HepG2 (cell line): ENCODE results near the gene ENGASE. TPM values are rescaled to one million over a fixed set of nuclear protein-coding genes. Genes with fewer than 3 reads are reported as not detected.

Experiments used
- ARHGAP35 ChIP-seq: sonication (generic); formaldehyde crosslinking; IDR thresholded peaks from 2 replicates; pipeline ENCODE4 v1.9.0; 2022; ENCODE audit warnings: mild to moderate bottlenecking, inconsistent platforms, moderate library complexity, missing genetic modification reagents, borderline replicate concordance
- CBX1 ChIP-seq: IDR thresholded peaks from one replicate; pipeline ENCODE4 v1.6.1; 2016; ENCODE audit warnings: antibody characterized with exemption, low read depth
- GATAD2A ChIP-seq: IDR thresholded peaks from 2 replicates; pipeline ENCODE4 v1.6.1; 2016
- MLX ChIP-seq: IDR thresholded peaks from 2 replicates; pipeline ENCODE4 v1.6.1; 2016
- MNT ChIP-seq: fragments of 450-650 bp; IDR thresholded peaks from 2 replicates; pipeline ENCODE4 v1.6.1; 2016
- MXI1 ChIP-seq: IDR thresholded peaks from 3 replicates; pipeline ENCODE4 v1.6.1; 2012; ENCODE audit warnings: low read depth, low read length, inconsistent platforms, borderline replicate concordance
- POLR2A ChIP-seq, 2 experiments: IDR thresholded peaks; 2 replicates each; pipeline ENCODE4 v1.6.1; 2011; ENCODE audit warnings: low read depth in 2 of 2, low read length in 2 of 2, mild to moderate bottlenecking in 1 of 2, moderate library complexity in 1 of 2; ENCODE audit not compliant: insufficient read depth in 1 of 2
- SAFB2 ChIP-seq: sonication (generic); formaldehyde crosslinking; IDR thresholded peaks from 2 replicates; pipeline ENCODE4 v1.5.1; 2020; ENCODE audit warnings: missing genetic modification reagents, low read depth, mild to moderate bottlenecking, borderline replicate concordance
- SCMH1 ChIP-seq: sonication (generic); formaldehyde crosslinking; IDR thresholded peaks from 2 replicates; pipeline ENCODE4 v1.9.0; 2021; ENCODE audit warnings: missing genetic modification reagents, mild to moderate bottlenecking, borderline replicate concordance
- SNAI1 ChIP-seq: sonication (generic); formaldehyde crosslinking; IDR thresholded peaks from 2 replicates; pipeline ENCODE4 v1.5.0; 2020; ENCODE audit warnings: mild to moderate bottlenecking, missing genetic modification reagents, borderline replicate concordance
- SP4 ChIP-seq: sonication (generic); formaldehyde crosslinking; IDR thresholded peaks from 2 replicates; pipeline ENCODE4 v1.8.1; 2023; ENCODE audit warnings: mild to moderate bottlenecking, missing genetic modification reagents
- SPEN ChIP-seq: sonication (generic); formaldehyde crosslinking; IDR thresholded peaks from 2 replicates; pipeline ENCODE4 v1.5.1; 2020; ENCODE audit warnings: low read depth, mild to moderate bottlenecking, missing genetic modification reagents
- ZBTB3 ChIP-seq: sonication (generic); formaldehyde crosslinking; IDR thresholded peaks from 2 replicates; pipeline ENCODE4 v1.4.0; 2020; ENCODE audit warnings: low read depth, mild to moderate bottlenecking, moderate library complexity, missing genetic modification reagents, borderline replicate concordance
- ZMYM3 ChIP-seq: sonication (generic); formaldehyde crosslinking; IDR thresholded peaks from 2 replicates; pipeline ENCODE4 v1.5.1; 2020; ENCODE audit warnings: mild to moderate bottlenecking, missing genetic modification reagents
- ZNF160 ChIP-seq: sonication (generic); formaldehyde crosslinking; IDR thresholded peaks from 2 replicates; pipeline ENCODE4 v1.8.0; 2022; ENCODE audit warnings: mild to moderate bottlenecking, inconsistent platforms, missing genetic modification reagents
- ZNF20 ChIP-seq: sonication (generic); formaldehyde crosslinking; IDR thresholded peaks from 2 replicates; pipeline ENCODE4 v1.4.0; 2020; ENCODE audit warnings: mild to moderate bottlenecking, moderate library complexity, missing genetic modification reagents
- ZNF343 ChIP-seq: sonication (generic); formaldehyde crosslinking; IDR thresholded peaks from 2 replicates; pipeline ENCODE4 v1.4.0; 2020; ENCODE audit warnings: mild to moderate bottlenecking, missing genetic modification reagents
- ZNF644 ChIP-seq: IDR thresholded peaks from 2 replicates; pipeline ENCODE4 v1.6.1; 2016; ENCODE audit warnings: low read depth
- ZNF678 ChIP-seq: sonication (generic); formaldehyde crosslinking; IDR thresholded peaks from 2 replicates; pipeline ENCODE4 v1.4.0; 2020; ENCODE audit warnings: mild to moderate bottlenecking, missing genetic modification reagents
- ZNF83 ChIP-seq: sonication (generic); formaldehyde crosslinking; IDR thresholded peaks from 2 replicates; pipeline ENCODE4 v1.4.0; 2020; ENCODE audit warnings: missing genetic modification reagents, mild to moderate bottlenecking, borderline replicate concordance
- polyA plus RNA-seq, 8 experiments: library from polyadenylated mRNA; depleted of rRNA in 3 of 8; stranded (reverse) in 7 of 8; unstranded in 1 of 8; fragments of >200 nt; fragmentation: Illumina TruSeq in 4 of 8; extraction: Trizol in 4 of 8; gene quantifications; 2 replicates each; pipeline versions ENCODE4 v1.2.1 to v1.2.3, GENCODE V29; 2011 to 2016; ENCODE audit warnings: low read depth in 4 of 8, missing spikeins in 1 of 8, mixed read lengths in 1 of 8; ENCODE audit not compliant: insufficient read depth in 1 of 8
- total RNA-seq, 5 experiments: library from RNA; depleted of rRNA; stranded (reverse); fragments of >200 nt; fragmentation: Illumina TruSeq; extraction: Trizol; gene quantifications; 2 replicates each; pipeline ENCODE4 v1.2.3, GENCODE V29; 2016; ENCODE audit warnings: low read depth in 1 of 5
- TF ChIP-seq, protein P1 (sequence below): sonication (generic); formaldehyde crosslinking; IDR thresholded peaks from 2 replicates; pipeline ENCODE4 v1.8.1; 2023; ENCODE audit warnings: mild to moderate bottlenecking, inconsistent platforms, moderate library complexity, missing genetic modification reagents, borderline replicate concordance
- TF ChIP-seq, protein P2 (sequence below): sonication (generic); formaldehyde crosslinking; IDR thresholded peaks from 2 replicates; pipeline ENCODE4 v1.5.1; 2020; ENCODE audit warnings: missing genetic modification reagents, mild to moderate bottlenecking, borderline replicate concordance
- TF ChIP-seq, protein P3 (sequence below): sonication (generic); formaldehyde crosslinking; IDR thresholded peaks from 2 replicates; pipeline ENCODE4 v1.8.1; 2023; ENCODE audit warnings: mild to moderate bottlenecking, missing genetic modification reagents, borderline replicate concordance
- TF ChIP-seq, protein P4 (sequence below): sonication (generic); formaldehyde crosslinking; IDR thresholded peaks from 2 replicates; pipeline ENCODE4 v1.4.0; 2020; ENCODE audit warnings: missing genetic modification reagents

The ENGASE gene
- total and polyA plus RNA-seq, 2 of the 13 experiments (the other 11 are each of a cell fraction or from before 2014, with no cell fraction given): 10.6 to 18.1 TPM

DNA sequence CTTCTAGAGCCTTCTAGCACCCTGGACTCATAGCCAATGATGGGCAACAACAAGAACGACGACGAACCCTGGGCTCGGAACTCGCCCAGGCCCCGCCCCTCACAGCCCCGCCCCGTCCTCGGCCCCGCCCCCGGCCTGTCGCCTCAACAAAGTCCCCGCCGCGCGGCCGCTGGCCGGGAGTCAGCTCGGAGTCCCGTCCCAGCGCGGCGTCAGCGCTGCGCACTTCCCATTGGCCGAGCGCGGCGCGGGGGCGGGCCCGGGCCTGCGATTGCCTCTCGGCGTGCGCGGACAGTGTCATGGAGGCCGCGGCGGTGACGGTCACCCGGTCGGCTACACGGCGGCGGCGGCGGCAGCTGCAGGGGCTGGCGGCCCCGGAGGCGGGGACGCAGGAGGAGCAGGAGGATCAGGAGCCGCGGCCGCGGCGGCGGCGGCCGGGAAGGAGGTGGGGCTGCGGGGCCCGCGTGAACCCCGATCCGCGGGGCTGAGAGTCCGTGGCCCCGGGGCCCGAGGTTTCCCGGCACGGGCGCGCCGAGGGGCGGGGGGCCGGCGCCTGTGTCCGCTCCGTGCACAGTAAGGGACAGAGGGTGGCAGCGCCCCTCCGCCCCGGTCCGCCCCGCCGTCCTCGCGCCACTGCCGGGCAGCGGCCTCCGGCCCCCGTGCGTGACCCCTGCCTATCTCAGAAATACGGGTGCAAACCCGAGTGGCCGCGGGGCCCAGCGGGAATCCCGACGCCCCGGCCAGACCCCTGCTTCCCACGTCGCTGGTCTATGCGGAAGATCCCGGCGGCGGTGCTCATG is at the start of gene ENGASE (continued):
- TF ChIP-seq ZNF160: 0 out of 2 replicates have a peak, but pooled peaks have one; percentile 31
- peak; percentile 85 for TF ChIP-seq SP4
- no peak for TF ChIP-seq SNAI1
- no peak for TF ChIP-seq ZNF644 (CRISPR knock-in tag)
- TF ChIP-seq SAFB2: peak; percentile 75
- TF ChIP-seq, protein P1, sequence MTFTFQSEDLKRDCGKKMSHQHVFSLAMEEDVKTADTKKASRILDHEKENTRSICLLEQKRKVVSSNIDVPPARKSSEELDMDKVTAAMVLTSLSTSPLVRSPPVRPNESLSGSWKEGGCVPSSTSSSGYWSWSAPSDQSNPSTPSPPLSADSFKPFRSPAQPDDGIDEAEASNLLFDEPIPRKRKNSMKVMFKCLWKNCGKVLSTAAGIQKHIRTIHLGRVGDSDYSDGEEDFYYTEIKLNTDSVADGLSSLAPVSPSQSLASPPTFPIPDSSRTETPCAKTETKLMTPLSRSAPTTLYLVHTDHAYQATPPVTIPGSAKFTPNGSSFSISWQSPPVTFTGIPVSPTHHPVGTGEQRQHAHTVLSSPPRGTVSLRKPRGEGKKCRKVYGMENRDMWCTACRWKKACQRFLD (CRISPR knock-in tag): no peak
- TF ChIP-seq ARHGAP35: no peak
- TF ChIP-seq, protein P2, sequence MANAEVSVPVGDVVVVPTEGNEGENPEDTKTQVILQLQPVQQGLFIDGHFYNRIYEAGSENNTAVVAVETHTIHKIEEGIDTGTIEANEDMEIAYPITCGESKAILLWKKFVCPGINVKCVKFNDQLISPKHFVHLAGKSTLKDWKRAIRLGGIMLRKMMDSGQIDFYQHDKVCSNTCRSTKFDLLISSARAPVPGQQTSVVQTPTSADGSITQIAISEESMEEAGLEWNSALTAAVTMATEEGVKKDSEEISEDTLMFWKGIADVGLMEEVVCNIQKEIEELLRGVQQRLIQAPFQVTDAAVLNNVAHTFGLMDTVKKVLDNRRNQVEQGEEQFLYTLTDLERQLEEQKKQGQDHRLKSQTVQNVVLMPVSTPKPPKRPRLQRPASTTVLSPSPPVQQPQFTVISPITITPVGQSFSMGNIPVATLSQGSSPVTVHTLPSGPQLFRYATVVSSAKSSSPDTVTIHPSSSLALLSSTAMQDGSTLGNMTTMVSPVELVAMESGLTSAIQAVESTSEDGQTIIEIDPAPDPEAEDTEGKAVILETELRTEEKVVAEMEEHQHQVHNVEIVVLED (CRISPR knock-in tag): peak; percentile 74
- TF ChIP-seq ZNF678 (CRISPR knock-in tag): peak; percentile 43; the same call in 1 of the 2 replicates
- no peak for TF ChIP-seq GATAD2A (CRISPR knock-in tag)
- TF ChIP-seq MXI1: peak; percentile 89; the same call in 1 of the 3 replicates
- TF ChIP-seq MLX (CRISPR knock-in tag): no peak
- no peak for TF ChIP-seq ZNF83 (CRISPR knock-in tag)
- no peak for TF ChIP-seq ZNF343 (CRISPR knock-in tag)
- TF ChIP-seq, protein P3, sequence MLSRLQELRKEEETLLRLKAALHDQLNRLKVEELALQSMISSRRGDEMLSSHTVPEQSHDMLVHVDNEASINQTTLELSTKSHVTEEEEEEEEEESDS: no peak
- TF ChIP-seq ZMYM3 (CRISPR knock-in tag): no peak
- TF ChIP-seq ZNF20 (CRISPR knock-in tag): no peak
- TF ChIP-seq ZBTB3 (CRISPR knock-in tag): no peak; the same call in 1 of the 2 replicates
- no peak for TF ChIP-seq SCMH1
- no peak for TF ChIP-seq CBX1
- peak; percentile 48 to 84; a peak in 3 of 4 replicates for TF ChIP-seq POLR2A (IDR thresholded peaks at IDR 0.05; ENCODE audit: insufficient read depth in 1 of 2, low read depth in 2 of 2, low read length in 2 of 2)
- no peak for TF ChIP-seq MNT
- TF ChIP-seq, protein P4, sequence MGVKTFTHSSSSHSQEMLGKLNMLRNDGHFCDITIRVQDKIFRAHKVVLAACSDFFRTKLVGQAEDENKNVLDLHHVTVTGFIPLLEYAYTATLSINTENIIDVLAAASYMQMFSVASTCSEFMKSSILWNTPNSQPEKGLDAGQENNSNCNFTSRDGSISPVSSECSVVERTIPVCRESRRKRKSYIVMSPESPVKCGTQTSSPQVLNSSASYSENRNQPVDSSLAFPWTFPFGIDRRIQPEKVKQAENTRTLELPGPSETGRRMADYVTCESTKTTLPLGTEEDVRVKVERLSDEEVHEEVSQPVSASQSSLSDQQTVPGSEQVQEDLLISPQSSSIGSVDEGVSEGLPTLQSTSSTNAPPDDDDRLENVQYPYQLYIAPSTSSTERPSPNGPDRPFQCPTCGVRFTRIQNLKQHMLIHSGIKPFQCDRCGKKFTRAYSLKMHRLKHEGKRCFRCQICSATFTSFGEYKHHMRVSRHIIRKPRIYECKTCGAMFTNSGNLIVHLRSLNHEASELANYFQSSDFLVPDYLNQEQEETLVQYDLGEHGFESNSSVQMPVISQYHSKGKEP: no peak
- TF ChIP-seq SPEN (CRISPR knock-in tag): peak; percentile 76
